Spleen (tissue), 7 donors: ENCODE measurements around the gene SPANXN4.

ENCODE experiments used
- POLR2A ChIP-seq, 3 donors: fragments of 450-650 bp; IDR thresholded peaks; one replicate each; pipeline ENCODE4 v1.5.1; 2017; ENCODE audit warnings: antibody characterized with exemption in 3 of 3, mild to moderate bottlenecking in 1 of 3
- POLR2AphosphoS5 ChIP-seq, 3 donors: sonication (generic); formaldehyde crosslinking; IDR thresholded peaks; one replicate each; pipeline ENCODE4 v1.5.1; 2017; ENCODE audit warnings: antibody characterized with exemption in 3 of 3
- TF ChIP-seq, protein P1 (sequence below), 11 experiments: fragments of 200-600 bp in 7 of 11; fragments of 450-650 bp in 4 of 11; sonication (generic) in 4 of 11; IDR thresholded peaks in 8 of 11; conservative IDR thresholded peaks in 3 of 11; 1 replicate in 7 of 11; 2 replicates in 4 of 11; pipeline versions ENCODE4 v1.4.0 to v1.8.0; 2016 to 2021; ENCODE audit warnings: antibody characterized with exemption in 11 of 11, inconsistent platforms in 4 of 11, mild to moderate bottlenecking in 1 of 11
- donor health status: DM: no; HTN: no; CAD: no; lungs with moderate emphysema.
- donor health status: DM: no; HTN: no; CAD: no.
- donor health status: DM: no; HTN: no; CAD: no.

DNA sequence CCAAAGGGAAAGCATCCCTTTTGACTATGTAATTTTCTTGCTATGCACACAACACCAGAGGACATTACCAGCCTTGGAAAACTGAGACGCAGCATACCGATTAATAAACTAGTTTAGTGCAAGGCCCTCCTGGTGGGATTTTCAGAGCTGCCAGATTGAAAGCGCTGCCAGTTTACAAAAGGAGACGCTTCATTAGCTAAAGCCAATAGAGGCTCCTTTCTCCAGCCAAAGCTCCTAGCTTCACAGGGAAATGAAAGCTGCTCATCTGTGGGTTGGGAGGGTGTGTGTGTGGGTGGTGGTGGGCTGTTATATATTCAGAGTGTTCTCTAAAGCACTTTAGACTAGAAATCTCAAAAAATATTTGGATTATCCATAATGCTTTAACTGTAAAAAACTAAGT is 32.4 kb downstream of the SPANXN4 start:
- TF ChIP-seq POLR2AphosphoS5 (IDR thresholded peaks at IDR 0.05) (no peak), POLR2A (IDR thresholded peaks at IDR 0.05) (no peak)
- TF ChIP-seq, protein P1, sequence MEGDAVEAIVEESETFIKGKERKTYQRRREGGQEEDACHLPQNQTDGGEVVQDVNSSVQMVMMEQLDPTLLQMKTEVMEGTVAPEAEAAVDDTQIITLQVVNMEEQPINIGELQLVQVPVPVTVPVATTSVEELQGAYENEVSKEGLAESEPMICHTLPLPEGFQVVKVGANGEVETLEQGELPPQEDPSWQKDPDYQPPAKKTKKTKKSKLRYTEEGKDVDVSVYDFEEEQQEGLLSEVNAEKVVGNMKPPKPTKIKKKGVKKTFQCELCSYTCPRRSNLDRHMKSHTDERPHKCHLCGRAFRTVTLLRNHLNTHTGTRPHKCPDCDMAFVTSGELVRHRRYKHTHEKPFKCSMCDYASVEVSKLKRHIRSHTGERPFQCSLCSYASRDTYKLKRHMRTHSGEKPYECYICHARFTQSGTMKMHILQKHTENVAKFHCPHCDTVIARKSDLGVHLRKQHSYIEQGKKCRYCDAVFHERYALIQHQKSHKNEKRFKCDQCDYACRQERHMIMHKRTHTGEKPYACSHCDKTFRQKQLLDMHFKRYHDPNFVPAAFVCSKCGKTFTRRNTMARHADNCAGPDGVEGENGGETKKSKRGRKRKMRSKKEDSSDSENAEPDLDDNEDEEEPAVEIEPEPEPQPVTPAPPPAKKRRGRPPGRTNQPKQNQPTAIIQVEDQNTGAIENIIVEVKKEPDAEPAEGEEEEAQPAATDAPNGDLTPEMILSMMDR (IDR thresholded peaks at IDR 0.05 in 8 of 11, conservative IDR thresholded peaks at IDR 0.05 in 3 of 11) = no peak
